MG63 (cell line): Measurements from ENCODE around the gene RFX2. TPM values are rescaled to one million over a fixed set of nuclear protein-coding genes. Genes with fewer than 3 reads are reported as not detected.
"Not testable (repeated sequence)": the region's sequence is repeated elsewhere in the genome, so short reads cannot be mapped to it uniquely, and the experiment has no call there.

ENCODE experiments used
- DNase-seq: peaks from one replicate; pipeline ENCODE4 v3.0.0-alpha.2; 2020
- H3K27me3 ChIP-seq: fragments of 250-450 bp; sonication (Bioruptor Pico); 2 replicates; pipeline ENCODE4 v1.5.1; 2020; ENCODE audit warnings: mild to moderate bottlenecking, moderate library complexity
- H3K36me3 ChIP-seq: fragments of 250-450 bp; sonication (Bioruptor Pico); 2 replicates; pipeline ENCODE4 v1.5.1; 2020; ENCODE audit warnings: mild to moderate bottlenecking, moderate library complexity
- H3K4me3 ChIP-seq: fragments of 250-450 bp; sonication (Bioruptor Pico); 2 replicates; pipeline ENCODE4 v1.5.1; 2020; ENCODE audit warnings: mild to moderate bottlenecking, moderate library complexity
- H3K9me3 ChIP-seq: fragments of 250-450 bp; sonication (Bioruptor Pico); 2 replicates; pipeline ENCODE4 v1.5.1; 2020; ENCODE audit warnings: mild to moderate bottlenecking, moderate library complexity
- total RNA-seq: library from RNA; depleted of rRNA; stranded (reverse); fragments of >200 nt; shearing (Covaris generic); gene quantifications from 2 replicates; pipeline ENCODE4 v1.2.3, GENCODE V29; 2014; ENCODE audit warnings: low replicate concordance

RFX2 gene
- total RNA-seq, 1 experiment from 2014 or later, result 11.8 TPM

- Histone ChIP-seq H3K36me3 (peaks cover 3% of the 10 kb centered on the region), H3K9me3 (no peaks in the 10 kb centered on the region), H3K4me3 (no peak overlapping the region), H3K27me3 (no peaks in the 10 kb centered on the region)
- no peak for DNase-seq
Measured at GRCh38 chr19:5968431-5969373, 141.6 kb downstream of the RFX2 start.

- DNase-seq, result peak; percentile 46
- Histone ChIP-seq H3K36me3 (peaks cover 3% of the 10 kb centered on the region), H3K4me3 (no peak overlapping the region), H3K27me3 (no peaks in the 10 kb centered on the region), H3K9me3 (no peaks in the 10 kb centered on the region)
Measured at GRCh38 chr19:5967994-5968430, 142.3 kb downstream of the RFX2 start.

- H3K27me3 ChIP-seq, result no peaks in the 10 kb centered on the region
- H3K9me3 ChIP-seq, result no peaks in the 10 kb centered on the region
- no peak for DNase-seq
- no peak overlapping the region for H3K4me3 ChIP-seq
- H3K36me3 ChIP-seq, result peaks cover 3% of the 10 kb centered on the region
Measured at GRCh38 chr19:5967571-5967970, 142.7 kb downstream of the RFX2 start.

GRCh38 chr19:5966941-5967340, 143.4 kb downstream of the RFX2 start:
- H3K9me3 ChIP-seq, result no peaks in the 10 kb centered on the region
- H3K4me3 ChIP-seq, result no peak overlapping the region
- H3K27me3 ChIP-seq, result no peaks in the 10 kb centered on the region
- DNase-seq, result no peak
- H3K36me3 ChIP-seq, result peaks cover 3% of the 10 kb centered on the region

GRCh38 chr19:5966215-5966614, 144.1 kb downstream of the RFX2 start:
- Histone ChIP-seq H3K36me3 (peaks cover 3% of the 10 kb centered on the region), H3K27me3 (no peaks in the 10 kb centered on the region), H3K9me3 (no peaks in the 10 kb centered on the region), H3K4me3 (no peak overlapping the region)
- no peak for DNase-seq

GRCh38 chr19:5964816-5965565, 145.3 kb downstream of the RFX2 start:
- no peak overlapping the region for H3K4me3 ChIP-seq
- no peak for DNase-seq
- no peaks in the 10 kb centered on the region for H3K27me3 ChIP-seq
- H3K9me3 ChIP-seq, result no peaks in the 10 kb centered on the region
- peaks cover 3% of the 10 kb centered on the region for H3K36me3 ChIP-seq

- DNase-seq, result no peak
- H3K36me3 ChIP-seq, result peaks cover 3% of the 10 kb centered on the region
- H3K27me3 ChIP-seq, result no peaks in the 10 kb centered on the region
- H3K4me3 ChIP-seq, result no peak overlapping the region
- H3K9me3 ChIP-seq, result no peaks in the 10 kb centered on the region
Measured at GRCh38 chr19:5963855-5964254, 146.4 kb downstream of the RFX2 start.

- H3K9me3 ChIP-seq, H3K4me3 ChIP-seq, DNase-seq, H3K27me3 ChIP-seq, H3K36me3 ChIP-seq: not testable (repeated sequence)
Measured at GRCh38 chr19:5963259-5963658, 147.0 kb downstream of the RFX2 start.

GRCh38 chr19:5961969-5962945, 148.0 kb downstream of the RFX2 start:
- Histone ChIP-seq H3K36me3 (no peaks in the 10 kb centered on the region), H3K4me3 (no peak overlapping the region), H3K9me3 (no peaks in the 10 kb centered on the region), H3K27me3 (no peaks in the 10 kb centered on the region)
- no peak for DNase-seq

GRCh38 chr19:5961641-5961968, 148.7 kb downstream of the RFX2 start:
- not testable (repeated sequence) for H3K36me3 ChIP-seq

GRCh38 chr19:5960005-5961001, 150.0 kb downstream of the RFX2 start:
- H3K4me3 ChIP-seq, result no peak overlapping the region
- DNase-seq, result no peak
- H3K9me3 ChIP-seq, result no peaks in the 10 kb centered on the region
- H3K36me3 ChIP-seq, result no peaks in the 10 kb centered on the region
- H3K27me3 ChIP-seq, result no peaks in the 10 kb centered on the region

More at GRCh38 chr19:5961641-5961968, 148.7 kb downstream of the RFX2 start:
- H3K9me3 ChIP-seq, H3K27me3 ChIP-seq, DNase-seq, H3K4me3 ChIP-seq: not testable (repeated sequence)

- Histone ChIP-seq H3K9me3 (no peaks in the 10 kb centered on the region), H3K4me3 (no peak overlapping the region), H3K36me3 (no peaks in the 10 kb centered on the region), H3K27me3 (no peaks in the 10 kb centered on the region)
- no peak for DNase-seq
Measured at GRCh38 chr19:5959260-5960004, 150.9 kb downstream of the RFX2 start.

- H3K27me3 ChIP-seq, result no peaks in the 10 kb centered on the region
- DNase-seq, result no peak
- no peaks in the 10 kb centered on the region for H3K36me3 ChIP-seq
- H3K4me3 ChIP-seq, result no peak overlapping the region
- H3K9me3 ChIP-seq, result no peaks in the 10 kb centered on the region
Measured at GRCh38 chr19:5958851-5959122, 151.5 kb downstream of the RFX2 start.

- Histone ChIP-seq H3K9me3 (no peaks in the 10 kb centered on the region), H3K27me3 (no peaks in the 10 kb centered on the region), H3K4me3 (no peak overlapping the region), H3K36me3 (no peaks in the 10 kb centered on the region)
- DNase-seq, result no peak
Measured at GRCh38 chr19:5958074-5958850, 152.0 kb downstream of the RFX2 start.

- Histone ChIP-seq H3K9me3 (no peaks in the 10 kb centered on the region), H3K27me3 (no peaks in the 10 kb centered on the region), H3K4me3 (no peak overlapping the region), H3K36me3 (no peaks in the 10 kb centered on the region)
- no peak for DNase-seq
Measured at GRCh38 chr19:5957170-5957569, 153.1 kb downstream of the RFX2 start.
